ENCODE results near the gene ATP5IF1.

DNA sequence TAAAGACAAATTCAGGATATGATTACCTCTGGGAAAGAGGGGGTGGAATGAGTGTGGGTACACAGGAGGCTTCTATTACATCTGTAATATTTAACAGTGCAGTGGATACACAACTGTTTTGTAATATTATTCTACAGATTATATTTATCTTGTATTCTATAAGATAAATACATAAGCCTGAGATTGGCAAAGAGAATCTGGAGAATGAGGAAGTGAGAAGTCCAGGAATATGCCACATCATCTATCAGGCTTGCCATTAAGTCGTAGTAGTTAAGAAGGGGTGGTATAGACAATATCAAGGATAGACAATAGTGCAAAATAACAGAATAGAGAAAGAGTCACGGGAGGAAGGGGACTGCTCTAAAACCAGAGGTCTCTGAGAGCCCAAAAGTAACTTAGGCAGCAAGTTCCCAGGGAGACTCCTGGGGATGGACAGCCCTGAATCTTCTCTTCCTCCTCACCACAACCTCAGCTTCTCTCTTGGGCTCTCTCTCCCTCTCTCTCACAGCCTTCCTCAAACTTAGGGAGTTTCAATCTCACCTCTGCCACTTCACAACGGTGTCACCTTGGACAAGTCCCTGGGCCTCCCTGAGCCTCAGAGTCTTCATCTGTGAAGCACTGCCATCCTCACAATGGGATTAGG, 45.5 kb upstream of the ATP5IF1 start:
- TF ChIP-seq GATA3 (IDR thresholded peaks at IDR 0.05; ENCODE audit: low read depth, low read length) (no peak), GATA2 (IDR thresholded peaks at IDR 0.05; ENCODE audit: low read depth, low read length) (no peak)
